ENCODE results near the gene THAP2. TPM values are rescaled to one million over a fixed set of nuclear protein-coding genes. Genes with fewer than 3 reads are reported as not detected.

Gene THAP2
- 4.4 TPM for polyA plus RNA-seq (2013, experiment 1 of 2; ENCODE audit: insufficient read length)
- polyA plus RNA-seq (2013, experiment 2 of 2; ENCODE audit: insufficient read length) = 5.6 TPM

DNA sequence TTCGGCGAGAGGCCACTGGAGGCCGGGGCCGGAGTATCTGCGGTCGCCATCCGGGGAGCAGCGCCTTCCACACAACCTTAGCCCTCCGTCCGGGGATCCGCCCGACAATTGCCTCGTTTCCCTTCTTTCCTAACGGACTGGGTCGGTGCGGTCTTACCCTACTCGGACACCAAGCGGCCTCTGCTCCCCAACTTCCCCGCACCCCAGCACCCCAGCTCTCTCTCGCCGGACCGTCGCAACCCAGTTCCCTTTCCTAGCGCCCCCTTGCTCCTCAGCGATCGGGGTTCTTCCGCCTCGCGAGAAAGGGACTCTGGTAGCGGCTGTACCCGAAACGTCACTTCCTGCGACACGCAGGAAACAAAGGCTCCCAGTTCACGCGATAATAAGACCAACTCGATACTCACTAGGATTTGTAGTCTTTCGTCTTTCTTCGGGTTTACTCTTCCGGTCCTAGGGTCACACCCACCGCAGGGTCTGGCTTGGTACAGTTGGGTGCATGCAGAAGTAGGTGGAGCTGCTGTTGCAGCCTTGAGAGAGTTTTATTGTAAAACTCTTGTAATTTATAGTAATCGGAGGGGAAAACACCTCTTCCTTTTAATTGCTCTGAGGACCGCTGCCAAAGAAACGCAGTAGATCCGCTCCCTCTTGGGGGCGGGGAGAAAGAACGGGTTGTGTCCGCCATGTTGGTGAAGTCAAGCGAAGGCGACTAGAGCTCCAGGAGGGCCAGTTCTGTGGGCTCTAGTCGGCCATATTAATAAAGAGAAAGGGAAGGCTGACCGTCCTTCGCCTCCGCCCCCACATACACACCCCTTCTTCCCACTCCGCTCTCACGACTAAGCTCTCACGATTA, at the start of gene THAP2, which contains the start of gene ZFC3H1:
Gene THAP2 (plus strand): TSS at position 741 of the 850 bp plus-strand sequence. CDS start 209 bp downstream, outside the sequence.
Gene ZFC3H1 (minus strand): TSS at position 288 of the 850 bp plus-strand sequence. CDS start 238 bp downstream, at position 50.
- peak; percentile 100 for DNase-seq

- no peak for DNase-seq
These were observed 42.2 kb upstream of the THAP2 start for GRCh38 chr12:71621938-71622337.

GRCh38 chr12:71625476-71625875, 38.6 kb upstream of the THAP2 start:
- no peak for DNase-seq

GRCh38 chr12:71626098-71626497, 38.0 kb upstream of the THAP2 start:
- DNase-seq = no peak

DNA sequence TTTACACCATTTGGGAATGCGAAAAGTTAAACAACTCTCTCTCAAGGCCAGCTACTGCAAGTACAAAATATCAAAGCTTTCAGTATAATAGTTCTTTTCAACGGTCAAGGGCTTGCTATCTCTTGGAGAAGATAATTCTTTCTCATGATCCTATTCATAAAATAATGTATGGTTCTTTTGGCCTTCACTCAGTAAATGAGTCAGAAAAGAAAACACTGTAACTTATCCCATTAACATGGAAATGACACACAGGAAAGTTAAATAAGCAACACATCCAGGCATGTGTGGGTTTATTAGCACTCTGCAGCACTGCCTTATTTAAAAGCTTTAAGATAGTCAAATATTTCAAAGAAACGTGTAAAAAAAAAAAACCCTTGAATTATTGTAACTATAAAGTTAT, 37.3 kb upstream of the THAP2 start:
- DNase-seq = peak; percentile 72

- DNase-seq = no peak
These were observed 36.6 kb upstream of the THAP2 start for GRCh38 chr12:71627438-71628002.

DNA sequence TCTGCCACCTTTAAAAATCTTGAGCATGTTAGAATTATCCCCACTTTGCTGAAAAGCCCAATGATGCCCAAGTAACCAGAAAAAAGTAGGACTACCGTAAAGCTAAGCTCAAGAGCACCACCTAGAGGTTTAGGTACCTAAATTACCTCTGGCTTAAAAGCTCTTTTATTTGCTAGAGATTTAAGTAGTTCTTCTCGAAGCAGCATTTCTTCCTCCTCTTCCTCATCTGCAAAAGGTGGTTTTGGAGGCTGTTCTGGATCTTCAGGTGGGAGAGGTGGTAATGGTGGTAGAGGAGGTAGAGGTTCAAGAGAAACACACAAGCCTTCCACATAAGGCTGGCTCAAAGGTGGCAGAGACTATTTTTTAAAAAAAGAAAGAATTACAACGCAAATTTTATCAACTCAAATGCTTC, 27.4 kb upstream of the THAP2 start:
- peak; percentile 62 for DNase-seq

GRCh38 chr12:71638499-71638898, 25.6 kb upstream of the THAP2 start:
- DNase-seq = no peak

GRCh38 chr12:71639341-71639760, 24.8 kb upstream of the THAP2 start:
- peak; percentile 2 for DNase-seq

- DNase-seq = no peak
These were observed 23.8 kb upstream of the THAP2 start for GRCh38 chr12:71640316-71640715.

- peak; percentile 30 for DNase-seq
These were observed 22.7 kb upstream of the THAP2 start for GRCh38 chr12:71641390-71641789.

GRCh38 chr12:71642264-71642663, 21.8 kb upstream of the THAP2 start:
- no peak for DNase-seq

DNA sequence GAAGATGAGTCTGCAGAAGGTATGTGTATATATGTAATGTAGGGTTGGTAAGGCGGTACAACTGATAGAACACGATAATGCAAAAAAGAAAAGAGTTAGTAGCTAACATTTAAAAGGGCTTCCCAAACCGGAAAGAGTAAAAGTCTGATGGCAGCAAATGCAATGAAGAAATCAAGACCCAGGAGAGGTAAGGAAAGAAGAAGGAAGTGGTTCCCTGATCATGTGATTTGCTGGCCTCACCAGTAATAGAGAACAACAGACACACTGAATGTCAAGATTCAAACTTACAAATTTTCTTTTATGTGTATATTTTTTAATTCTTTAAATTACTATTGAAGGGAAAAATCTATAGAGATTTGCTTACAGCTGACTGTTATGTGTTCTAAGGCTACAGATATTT, 18.8 kb upstream of the THAP2 start:
- DNase-seq = no peak

DNA sequence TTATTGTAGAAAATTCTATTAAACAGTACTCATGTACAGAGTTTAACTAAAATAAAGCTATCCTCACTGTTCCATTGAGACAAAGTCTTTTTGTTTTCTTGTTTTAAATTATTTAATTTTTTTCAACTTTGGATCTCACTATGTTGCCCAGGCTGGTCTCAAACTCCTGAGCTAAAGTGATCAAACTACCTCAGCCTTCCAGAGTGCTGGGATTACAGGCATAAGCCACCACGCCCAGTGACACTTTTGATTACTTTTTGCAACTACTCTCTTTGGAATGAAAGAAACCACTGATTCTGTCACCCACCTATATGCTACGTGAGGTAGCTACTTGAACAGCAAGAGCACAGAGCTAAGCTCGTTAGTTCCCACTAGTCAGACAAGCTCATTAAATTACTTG, 17.6 kb upstream of the THAP2 start:
- DNase-seq = no peak

- no peak for DNase-seq
These were observed 15.6 kb upstream of the THAP2 start for GRCh38 chr12:71648537-71648936.

GRCh38 chr12:71649401-71649800, 14.7 kb upstream of the THAP2 start:
- no peak for DNase-seq

GRCh38 chr12:71652656-71653055, 11.4 kb upstream of the THAP2 start:
- DNase-seq = no peak

- DNase-seq = no peak
These were observed 11.0 kb upstream of the THAP2 start for GRCh38 chr12:71653137-71653536.

- no peak for DNase-seq
These were observed 9.9 kb upstream of the THAP2 start for GRCh38 chr12:71654200-71654599.

DNA sequence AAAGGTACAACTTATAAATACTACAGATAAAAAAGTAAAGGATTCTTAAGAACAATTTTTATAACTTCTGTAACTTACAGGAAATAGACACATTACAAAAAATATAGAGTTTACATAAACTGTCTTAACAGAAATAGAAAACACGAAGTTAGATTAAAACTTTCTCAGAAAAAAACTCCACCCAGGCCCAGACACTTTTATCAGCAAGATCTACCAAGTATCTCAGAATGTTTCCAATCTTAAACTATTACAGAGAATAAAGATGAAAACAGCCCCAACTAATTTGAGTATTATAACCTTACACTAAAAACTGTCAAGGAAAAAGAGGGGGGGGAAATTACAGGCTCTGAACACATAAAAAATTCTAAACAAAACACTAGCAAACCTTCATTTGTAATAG, 8.6 kb upstream of the THAP2 start:
- DNase-seq = no peak

DNA sequence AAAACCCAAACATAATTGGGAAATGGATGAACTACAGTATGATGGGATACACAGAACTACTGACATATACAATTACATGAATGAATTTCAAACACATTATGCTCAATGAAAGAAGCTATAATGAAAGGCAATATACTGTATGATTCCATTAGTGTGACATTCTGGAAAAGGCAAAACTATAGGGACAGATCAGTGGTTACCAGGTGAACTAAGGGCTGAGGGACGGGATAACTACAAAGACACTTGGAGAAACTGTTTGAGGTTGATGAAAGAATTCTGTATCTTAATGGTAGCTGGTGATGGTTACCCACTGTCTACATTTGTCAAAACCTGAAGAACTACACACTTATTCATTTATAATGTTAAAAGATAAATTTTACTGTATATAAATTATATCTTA, 8.2 kb upstream of the THAP2 start:
- no peak for DNase-seq

DNA sequence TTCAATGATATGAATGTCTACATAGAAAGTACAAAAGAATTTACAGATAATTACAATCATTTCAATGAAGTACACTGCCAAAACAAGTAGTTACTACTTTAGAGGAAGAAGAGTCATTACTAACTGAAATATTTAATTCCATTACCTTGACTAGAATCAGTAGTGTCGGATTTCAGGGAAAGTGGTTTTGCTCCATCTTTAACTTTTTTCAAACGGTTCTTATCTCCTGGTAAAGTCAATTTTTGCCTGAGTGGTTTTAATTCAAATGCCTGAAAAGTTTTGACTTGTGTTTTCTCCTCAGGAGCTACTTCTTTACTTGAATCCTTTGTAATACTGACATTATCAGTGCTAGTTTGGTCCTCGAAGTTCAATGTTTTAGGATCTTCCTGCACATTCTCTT, 7.4 kb upstream of the THAP2 start:
- no peak for DNase-seq

GRCh38 chr12:71661977-71662530, 2.0 kb upstream of the THAP2 start:
- peak; percentile 59 for DNase-seq

Data from fibroblast of skin of back (primary cell).